NCI-H2171 (cell line): ENCODE results near the gene TMIGD2.
"Not testable (repeated sequence)": the region's sequence is repeated elsewhere in the genome, so short reads cannot be mapped to it uniquely, and the experiment has no call there.

ENCODE experiments used
- DNase-seq: peaks from one replicate; lab custom pipeline; 2025; lab: John Stamatoyannopoulos, UW

Gene TMIGD2

DNA sequence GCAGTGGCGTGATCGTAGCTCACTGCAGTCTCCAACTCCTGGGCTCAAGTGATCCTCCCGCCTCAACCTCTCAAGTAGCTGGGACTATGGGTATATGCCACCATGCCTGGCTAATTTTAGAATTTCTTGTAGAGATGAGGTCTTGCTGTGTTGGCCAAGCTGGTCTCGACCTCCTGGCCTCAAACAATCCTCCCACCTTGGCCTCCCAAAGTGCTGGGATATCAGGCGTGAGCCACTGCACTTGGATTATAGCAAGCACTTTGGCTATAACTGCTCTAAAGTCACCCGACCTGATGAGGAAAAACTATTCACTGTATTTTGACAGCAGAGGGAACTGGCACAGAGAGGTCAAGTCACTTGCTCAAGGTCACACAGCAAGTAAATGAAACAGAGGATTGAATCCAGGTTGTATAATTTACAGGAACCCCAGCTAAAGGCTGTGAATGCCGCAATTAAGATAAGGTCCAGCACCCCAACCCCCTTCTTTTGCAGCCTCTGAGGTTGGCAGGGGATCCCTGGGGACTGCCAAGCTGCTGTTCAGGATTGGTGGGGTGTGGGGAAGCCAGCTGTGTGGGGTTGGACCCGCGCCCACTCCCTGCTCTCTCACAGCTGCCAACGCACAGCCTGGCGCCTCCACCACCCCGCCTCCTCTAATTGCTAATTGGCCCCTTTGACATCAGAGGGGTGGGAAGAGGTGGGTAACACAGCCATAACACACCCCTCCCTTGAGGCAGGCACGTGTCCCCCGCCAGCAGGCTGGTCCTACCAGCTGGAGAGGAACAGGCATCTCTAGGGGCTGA lies 6.0 kb downstream of the TMIGD2 start:
- peak; percentile 100 for DNase-seq

DNA sequence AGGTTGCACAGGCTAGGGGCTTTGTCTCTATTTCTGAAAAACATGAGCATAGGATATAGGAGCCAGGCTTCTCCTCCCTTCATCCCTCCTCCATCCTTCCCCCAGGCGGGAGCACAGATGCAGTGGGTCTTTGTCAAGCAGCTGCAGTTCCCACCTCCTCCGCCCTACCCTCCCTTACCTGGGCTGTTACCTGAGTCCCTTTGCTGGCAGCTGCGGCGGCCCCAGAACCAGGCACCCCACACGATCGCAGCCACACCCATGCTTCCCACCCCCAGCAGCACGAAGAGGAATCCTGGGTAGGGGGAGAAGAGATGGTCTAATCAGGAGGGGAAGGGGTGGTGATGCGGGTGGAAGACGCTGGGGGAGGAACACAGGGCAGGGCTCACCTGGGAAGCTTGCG lies 7.8 kb downstream of the TMIGD2 start:
- peak; percentile 86 for DNase-seq

DNA sequence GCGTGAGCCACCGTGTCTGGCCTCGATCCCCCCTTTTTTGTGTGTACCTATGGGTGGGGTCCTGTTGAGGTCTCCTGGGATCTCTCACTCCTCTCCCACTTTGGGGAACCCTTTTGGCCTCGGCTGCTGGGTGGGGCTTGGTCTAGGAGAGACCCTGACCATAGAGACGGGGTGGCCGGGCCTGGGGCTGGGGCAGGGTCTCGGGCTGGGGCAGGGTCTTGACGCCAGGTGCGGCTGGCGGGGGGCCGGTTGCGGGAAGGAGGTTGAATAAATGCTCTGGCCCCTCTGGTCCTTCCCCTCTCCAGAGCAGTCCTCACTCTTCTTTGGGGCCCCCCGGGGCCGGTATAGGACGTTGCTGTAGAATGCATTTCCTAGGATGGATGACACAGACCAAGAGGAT lies 9.7 kb downstream of the TMIGD2 start:
- DNase-seq, result no peak

DNA sequence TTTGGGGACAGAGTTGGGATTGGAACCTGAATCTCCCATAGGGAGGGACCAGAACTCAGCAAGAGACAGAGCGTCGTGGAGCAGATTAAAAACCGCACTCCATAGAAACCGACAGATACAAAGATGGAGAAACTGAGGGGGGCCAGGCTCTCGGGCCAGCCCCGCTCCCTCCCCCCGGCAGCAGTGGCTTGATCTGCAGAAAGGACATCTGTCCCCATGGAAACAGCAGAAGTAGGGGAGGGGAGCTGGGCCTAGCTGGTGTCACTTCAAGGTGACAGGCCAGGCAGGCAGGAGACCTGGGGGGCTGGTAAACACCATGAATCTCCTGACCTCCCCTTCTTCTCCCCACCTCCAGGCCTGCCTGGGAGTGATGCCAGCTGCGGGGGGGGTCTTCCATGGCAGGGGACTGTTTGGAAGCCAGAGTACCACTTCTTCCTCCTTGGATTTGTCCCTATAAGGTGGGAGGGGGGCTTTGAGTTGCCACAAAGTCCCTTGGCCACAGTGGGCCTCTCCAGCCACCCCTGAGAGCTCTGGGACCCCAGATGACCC lies 10.9 kb downstream of the TMIGD2 start:
- DNase-seq, result no peak

DNA sequence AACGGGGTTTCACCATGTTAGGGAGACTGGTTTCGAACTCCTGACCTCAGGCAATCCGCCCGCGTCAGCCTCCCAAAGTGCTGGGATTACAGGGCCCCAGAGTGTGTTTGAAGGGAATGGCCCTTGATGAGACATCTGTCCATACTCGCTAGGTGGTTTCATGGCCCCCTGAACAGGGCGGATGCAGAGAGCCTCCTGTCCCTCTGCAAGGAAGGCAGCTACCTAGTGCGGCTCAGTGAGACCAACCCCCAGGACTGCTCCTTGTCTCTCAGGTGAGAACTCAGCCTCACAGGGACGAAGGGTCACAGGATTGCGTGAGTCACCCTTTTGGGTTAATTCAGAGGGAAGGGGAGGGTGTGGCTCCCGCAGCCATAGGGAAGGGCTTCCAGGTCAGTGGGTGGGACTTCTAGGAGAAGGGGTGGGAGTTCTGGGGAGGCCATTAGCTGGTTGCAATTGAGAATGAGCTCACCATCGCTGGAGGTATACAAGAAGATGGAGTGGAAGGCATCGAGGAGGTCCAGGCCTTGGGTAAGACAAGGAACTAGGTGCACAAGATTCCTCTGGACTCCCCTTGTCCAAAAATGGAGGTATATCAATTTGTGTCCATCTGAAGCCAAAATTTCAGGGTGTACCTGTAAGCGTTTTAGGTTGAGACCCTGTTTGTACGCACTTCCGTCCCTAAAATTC lies 14.0 kb downstream of the TMIGD2 start:
- no peak for DNase-seq

DNA sequence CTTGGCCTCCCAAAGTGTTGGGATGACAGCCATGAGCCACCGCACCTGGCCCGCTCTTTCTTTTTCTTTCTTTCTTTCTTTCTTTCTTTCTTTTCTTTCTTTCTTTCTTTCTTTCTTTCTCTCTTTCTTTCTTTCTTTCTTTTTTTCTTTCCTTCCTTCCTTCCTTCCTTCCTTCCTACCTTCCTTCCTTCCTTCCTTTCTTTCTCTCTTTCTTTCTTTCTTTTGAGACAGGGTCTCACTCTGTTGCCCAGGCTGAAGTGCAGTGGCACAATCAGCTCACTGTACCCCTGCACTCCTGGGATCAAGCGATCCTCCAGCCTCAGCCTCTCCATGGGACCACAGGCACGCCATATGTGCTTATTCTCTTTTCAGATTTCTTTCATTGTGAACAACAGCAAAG lies 16.0 kb downstream of the TMIGD2 start:
- DNase-seq, result not testable (repeated sequence)

DNA sequence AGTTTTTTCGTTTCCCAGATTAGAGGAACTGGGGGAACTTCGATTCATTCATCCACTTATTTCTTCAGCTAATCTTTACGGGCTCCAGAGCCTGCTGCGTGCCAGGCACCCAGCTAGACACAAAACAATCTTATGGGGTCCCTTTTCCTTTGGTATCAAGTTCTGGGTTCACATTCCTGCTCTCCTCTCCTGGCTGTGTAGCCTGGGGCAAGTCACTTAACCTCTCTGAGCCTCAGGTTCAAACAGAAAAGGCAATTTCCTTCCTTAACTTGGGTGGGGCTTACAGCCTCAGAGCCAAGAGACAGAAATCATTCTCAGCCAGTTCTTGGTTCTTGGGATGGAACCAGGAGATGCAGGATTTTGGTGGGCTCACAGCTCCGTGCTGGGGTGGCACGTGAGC lies 17.2 kb downstream of the TMIGD2 start:
- no peak for DNase-seq

DNA sequence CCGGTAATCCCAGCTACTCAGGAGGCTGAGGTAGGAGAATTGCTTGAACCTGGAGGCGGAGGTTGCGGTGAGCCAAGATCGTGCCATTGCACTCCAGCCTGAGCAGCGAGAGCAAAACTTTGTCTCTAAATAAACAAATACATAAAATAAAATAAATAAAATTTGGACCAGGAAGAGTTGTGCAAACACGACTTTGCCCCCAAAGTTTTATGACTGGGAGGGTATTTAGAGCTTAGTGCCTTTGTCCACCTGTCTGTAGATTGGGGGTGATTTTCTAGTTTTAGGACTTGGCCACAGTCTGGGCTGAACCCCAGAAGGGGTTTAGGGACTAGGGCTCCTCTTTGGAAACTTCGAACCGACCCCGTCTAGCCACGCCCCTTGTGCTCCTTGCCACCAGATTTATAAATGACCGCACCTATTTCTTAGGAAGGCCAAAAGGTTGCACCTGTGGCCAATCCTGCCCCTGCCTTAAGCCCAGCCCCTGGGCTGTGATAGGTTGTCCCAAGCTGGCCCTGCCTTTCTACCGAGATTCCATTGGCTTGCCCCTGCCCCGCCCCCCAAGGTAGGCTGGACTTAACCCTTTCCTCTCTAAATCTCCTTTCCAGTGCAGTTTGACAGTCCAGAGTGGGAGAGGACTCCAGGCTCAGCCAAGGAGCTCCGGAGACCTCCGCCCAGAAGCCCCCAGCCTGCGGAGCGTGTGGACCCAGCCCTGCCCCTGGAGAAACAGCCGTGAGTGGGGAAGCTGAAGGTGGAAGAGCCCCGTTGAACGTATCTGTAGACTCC lies 17.8 kb downstream of the TMIGD2 start:
- DNase-seq, result no peak

DNA sequence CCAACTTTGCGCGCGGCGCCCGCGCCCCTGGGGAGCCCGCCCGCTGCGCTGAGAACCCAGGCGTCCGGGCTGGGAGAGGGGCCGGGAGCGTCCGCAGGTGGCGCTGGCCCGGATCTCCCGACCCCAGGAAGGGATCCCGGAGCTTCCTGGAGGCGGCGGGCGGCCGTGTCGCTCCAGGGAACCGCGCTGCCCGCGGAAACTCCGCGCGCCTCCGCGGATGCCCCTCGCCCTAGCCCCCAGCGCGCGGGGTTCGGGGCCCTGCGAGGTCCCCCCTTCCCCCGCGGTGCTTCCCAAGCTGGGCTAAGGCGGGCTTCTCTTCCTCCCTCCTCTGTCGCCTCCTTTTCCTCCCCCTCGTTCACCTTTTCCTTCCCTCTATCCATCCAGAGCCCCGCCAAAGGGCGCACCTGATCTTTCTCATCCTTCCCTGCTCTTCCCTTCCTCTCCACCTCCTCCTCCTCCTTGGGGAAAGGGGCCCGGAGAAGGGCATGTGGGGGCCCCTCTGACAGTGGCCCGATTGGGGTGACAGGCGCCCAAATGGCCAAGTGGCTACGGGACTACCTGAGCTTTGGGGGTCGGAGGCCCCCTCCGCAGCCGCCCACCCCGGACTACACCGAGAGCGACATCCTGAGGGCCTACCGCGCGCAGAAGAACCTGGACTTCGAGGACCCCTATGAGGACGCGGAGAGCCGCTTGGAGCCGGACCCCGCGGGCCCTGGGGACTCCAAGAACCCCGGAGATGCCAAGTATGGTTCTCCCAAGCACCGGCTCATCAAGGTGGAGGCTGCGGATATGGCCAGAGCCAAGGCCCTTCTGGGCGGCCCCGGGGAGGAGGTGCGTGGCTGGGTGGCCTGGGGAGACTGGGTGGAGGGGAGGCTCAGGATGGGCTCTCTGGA lies 22.4 kb downstream of the TMIGD2 start:
- DNase-seq, result no peak

DNA sequence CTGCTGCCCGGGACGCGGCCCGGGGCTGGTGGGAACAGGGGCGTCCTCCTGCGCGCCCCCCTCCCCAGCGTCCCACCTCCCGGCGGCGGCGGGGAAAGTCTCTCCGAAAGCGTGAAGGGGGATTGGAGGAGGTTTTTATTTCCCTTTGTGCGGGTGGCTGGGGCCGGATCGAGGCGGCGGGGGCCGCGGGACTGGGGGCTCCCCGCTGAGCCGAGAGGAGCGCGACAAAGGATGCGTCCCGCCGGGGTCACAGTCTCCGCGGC lies 23.0 kb downstream of the TMIGD2 start:
- peak; percentile 37 for DNase-seq

DNA sequence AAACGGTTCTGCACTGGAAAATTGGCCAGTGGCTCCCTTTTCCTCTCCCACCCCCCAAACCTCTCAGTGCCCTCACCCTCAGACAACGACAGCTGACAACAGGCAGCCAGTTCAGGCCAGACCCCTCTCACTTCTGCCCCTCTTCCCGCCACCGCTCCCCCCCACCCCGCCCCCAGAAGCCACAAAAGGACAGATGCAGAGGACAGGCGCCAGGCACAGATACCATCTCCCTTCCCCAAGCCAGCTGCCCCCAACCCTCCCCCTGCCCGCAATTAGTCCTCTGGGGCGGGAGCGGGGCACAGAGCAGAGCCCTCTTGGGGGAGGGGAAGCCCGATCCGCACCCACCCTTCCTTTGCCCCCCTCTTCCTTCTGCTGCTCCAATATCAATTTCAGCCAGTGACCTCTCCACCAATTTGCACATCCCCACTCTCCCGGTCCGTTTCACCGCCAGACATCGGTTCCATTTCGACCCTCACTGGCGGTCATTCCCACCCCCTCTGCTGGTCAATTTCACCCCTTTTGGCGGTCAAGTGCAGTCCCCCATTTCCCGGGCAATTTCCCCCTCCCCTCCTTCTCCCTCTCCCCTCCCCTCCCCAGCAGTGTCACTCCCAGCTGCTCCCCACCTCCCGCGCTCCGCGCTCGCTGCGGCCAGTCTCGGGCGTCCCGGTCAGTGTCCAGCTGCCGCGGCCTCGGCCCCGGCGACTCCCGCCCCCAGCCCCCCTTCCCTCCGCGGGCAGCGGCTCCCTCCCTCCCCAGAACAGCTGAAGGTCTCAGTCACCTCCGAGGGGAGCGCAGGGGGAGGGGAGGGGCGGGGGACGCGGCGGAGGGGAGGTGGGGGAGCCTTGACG lies 23.5 kb downstream of the TMIGD2 start, which contains the start of gene SHD:
Gene SHD, plus strand, starts transcription at position 848 of the 848 bp plus-strand sequence. CDS start 798 bp downstream, outside the sequence.
- DNase-seq, result peak; percentile 70

DNA sequence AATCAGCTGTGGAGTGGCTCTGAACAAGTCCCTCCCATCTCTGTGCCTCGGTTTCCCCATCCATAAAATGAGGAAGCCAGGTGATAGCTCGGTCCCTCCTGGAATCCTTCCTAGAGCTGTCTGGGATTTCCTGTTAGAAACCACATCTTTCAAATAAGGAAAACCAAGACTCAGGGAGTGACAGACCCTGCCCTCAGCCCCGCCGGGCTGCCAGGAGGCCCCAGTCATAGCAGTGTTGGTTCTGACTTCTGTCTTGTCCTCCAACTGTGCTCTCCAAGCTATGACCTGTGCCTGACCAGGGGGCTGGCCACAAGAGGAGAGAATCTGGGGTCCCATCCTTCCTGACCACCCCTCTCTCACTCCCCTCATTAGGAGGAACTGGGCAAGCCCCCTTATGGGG lies 24.2 kb downstream of the TMIGD2 start:
- no peak for DNase-seq

DNA sequence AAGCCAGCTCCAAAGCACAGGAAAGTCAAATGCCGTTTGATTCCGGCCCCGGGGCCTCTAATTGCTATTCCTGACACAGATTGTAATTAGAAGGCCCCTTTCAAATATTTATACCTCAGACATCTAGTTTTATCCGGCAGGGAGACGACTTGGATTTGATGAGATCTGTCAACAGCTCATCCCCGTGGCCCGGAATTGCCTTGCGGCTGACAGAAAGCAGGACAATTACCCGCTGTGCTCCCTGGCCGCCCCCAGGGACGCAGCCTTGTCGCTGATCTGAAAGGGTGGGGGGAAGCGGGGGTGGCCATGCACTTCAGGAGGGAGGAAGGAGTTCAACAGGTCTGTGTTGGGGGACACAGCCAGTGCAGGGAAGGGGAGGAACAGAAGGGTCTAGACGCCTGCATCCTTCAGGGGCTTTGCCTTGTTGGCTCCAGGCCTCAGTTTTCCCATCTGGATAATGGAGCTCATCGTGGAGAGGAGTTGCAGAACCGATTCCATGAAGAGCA lies 24.9 kb downstream of the TMIGD2 start:
- DNase-seq, result no peak

DNA sequence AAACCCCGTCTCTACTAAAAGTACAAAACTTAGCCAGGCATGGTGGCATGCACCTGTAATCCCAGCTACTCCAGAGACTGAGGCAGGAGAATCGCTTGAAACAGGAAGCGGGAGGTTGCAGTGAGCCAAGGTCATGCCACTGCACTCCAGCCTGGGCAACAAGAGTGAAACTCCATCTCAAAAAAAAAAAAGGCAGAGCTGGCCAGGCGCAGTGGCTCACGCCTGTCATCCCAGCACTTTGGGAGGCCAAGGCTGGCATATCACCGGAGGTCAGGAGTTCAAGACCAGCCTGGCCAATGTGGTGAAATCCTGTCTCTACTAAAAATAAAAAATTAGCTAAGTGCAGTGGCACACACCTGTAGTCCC lies 27.9 kb downstream of the TMIGD2 start:
- DNase-seq, result not testable (repeated sequence)

DNA sequence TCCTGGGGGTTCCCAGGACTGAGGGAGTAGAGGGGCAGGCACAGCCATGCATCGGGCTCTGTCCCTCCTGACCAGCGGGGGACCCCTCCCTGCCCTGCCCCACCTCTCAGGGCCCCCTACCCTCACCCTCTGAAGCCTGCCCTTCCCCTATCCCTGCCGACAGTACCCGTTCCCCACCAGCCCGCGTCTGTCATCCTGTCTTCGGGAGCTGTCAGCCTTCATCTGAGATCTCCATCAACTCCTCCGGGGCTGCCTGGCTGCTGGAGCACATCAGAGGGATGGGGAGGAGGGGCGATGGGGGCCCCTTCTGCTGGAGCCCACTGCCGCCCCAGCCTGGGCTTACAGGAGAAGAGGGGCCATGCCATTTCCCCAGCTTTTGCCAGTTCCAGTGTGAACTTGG lies 29.3 kb downstream of the TMIGD2 start:
- no peak for DNase-seq

DNA sequence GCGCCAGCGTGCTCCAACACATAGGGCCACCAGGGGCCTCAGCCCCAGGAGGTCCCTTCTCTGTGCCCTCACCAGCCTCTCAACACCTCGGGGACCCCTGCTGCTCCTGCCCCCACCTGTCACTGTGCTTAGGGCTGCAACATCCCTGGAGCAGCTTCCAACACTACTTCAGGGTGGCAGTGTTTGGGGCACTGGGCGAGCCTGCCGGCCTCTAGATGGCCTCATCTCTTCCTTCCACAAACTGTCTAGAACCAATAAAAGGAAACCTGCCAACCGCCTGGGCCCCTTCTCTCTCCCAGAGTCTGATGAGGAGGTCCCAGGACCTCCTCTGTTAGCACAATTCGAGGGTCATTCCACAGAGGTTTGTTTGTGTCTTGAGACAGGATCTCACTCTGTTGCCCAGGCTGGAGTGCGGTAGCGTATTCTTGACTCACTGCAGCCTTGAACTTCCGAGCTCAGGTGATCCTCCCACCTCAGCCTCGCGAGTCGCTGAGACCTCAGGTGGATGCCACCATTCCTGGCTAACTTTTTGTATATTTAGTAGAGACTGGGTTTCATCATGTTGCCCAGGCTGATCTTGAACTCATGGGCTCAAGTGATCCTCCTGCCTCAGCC lies 33.3 kb downstream of the TMIGD2 start:
- no peak for DNase-seq

DNA sequence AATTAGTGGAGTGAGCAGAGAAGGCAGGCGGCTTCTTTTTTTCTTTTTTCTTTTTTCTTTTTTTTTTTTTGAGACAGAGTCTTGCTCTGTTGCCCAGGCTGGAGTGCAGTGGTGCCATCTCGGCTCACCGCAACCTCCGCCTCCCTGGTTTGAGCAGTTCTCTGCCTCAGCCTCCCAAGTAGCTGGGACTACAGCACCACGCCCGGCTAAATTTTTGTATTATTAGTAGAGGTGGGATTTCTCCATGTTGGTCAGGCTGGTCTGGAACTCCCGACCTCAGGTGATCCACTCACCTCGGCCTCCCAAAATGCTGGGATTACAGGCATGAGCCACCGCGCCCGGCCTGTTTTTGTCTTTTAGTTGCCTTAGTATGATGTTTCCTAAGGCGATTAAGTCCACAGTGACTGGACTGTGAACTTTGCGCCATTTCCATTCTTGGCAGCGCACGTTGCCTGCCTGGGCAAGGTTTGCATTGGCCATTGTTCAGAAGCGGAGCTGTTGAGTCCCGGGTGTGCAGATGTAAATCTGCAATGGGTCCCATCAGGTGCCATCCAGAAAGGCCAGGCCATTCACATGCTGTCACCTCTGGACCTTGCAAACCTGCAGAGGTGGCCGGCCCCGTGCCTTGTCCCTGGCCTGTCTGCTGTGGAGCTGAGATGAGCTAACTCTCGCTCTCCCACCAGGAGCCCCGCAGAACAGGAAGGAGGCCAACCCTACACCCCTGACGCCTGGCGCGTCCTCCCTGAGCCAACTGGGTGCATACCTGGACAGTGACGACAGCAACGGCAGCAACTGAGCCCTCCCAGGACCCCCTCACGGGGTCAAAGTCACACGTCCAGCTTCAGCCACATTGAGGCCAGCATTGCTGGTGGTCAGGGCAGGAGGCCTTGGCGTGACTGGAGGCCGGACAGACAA lies 34.0 kb downstream of the TMIGD2 start:
- DNase-seq, result no peak

DNA sequence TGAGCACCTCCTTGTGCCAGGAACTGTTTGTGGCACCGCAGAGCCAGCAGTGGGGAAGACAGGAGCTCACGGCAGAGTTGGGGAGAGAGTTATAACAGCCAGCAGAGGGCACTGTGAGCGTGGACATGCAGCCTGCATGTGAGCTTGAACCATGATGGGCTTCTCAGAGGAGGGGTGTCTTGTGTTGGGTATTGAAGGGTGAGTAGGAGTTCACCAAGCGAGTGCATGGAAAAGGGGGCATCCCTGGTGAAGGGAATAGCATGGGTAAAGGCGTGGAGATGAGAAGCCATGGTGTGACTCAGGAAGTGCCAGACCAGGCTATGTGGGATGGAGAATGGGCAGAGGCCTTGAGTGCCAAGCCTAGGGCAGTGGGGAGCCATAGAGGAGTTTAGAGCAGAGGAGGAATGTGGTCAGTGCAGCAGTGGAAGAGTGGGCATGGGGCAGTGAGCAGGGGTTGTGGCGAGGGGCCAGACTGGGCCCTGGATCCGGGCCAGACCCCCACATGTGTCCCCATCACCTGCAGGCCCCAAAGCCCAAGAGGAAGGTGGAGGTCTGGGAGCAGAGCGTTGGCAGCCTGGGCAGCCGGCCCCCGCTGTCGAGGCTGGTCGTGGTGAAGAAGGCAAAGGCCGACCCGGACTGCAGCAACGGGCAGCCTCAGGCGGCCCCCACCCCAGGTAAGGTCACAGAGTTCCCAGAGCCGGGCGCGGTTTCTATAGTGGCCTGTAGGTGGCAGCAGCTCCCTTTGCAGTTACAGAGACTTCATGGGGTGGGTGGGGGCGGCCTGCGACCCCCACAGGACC lies 34.9 kb downstream of the TMIGD2 start:
- DNase-seq, result no peak
